ENCODE data around the gene HHLA2.

HHLA2 gene

GRCh38 chr3:108300103-108300849 is 3.9 kb downstream of the HHLA2 start:
- DNase-seq = no peak

- no peak for DNase-seq
These were observed 5.5 kb downstream of the HHLA2 start for GRCh38 chr3:108301695-108302404.

GRCh38 chr3:108302570-108302969 is 6.2 kb downstream of the HHLA2 start:
- no peak for DNase-seq

GRCh38 chr3:108305484-108306172 is 9.3 kb downstream of the HHLA2 start:
- DNase-seq = no peak

GRCh38 chr3:108311797-108312196 is 15.4 kb downstream of the HHLA2 start:
- no peak for DNase-seq

GRCh38 chr3:108312656-108313055 is 16.3 kb downstream of the HHLA2 start:
- no peak for DNase-seq

- DNase-seq = no peak
These were observed 19.5 kb downstream of the HHLA2 start for GRCh38 chr3:108315767-108316301.

GRCh38 chr3:108319428-108320082 is 23.2 kb downstream of the HHLA2 start:
- peak; percentile 45 for DNase-seq

- DNase-seq = no peak
These were observed 24.5 kb downstream of the HHLA2 start for GRCh38 chr3:108320746-108321350.

- no peak for DNase-seq
These were observed 26.0 kb downstream of the HHLA2 start for GRCh38 chr3:108322352-108322751.

GRCh38 chr3:108324177-108324576 is 27.8 kb downstream of the HHLA2 start:
- DNase-seq = no peak

GRCh38 chr3:108327168-108327567 is 30.8 kb downstream of the HHLA2 start:
- no peak for DNase-seq

- no peak for DNase-seq
These were observed 32.6 kb downstream of the HHLA2 start for GRCh38 chr3:108328821-108329486.

- no peak for DNase-seq
These were observed 33.2 kb downstream of the HHLA2 start for GRCh38 chr3:108329508-108329907.

- no peak for DNase-seq
These were observed 33.6 kb downstream of the HHLA2 start for GRCh38 chr3:108329947-108330346.

GRCh38 chr3:108331792-108332191 is 35.4 kb downstream of the HHLA2 start:
- DNase-seq = no peak

- no peak for DNase-seq
These were observed 37.6 kb downstream of the HHLA2 start for GRCh38 chr3:108333961-108334360.

- no peak for DNase-seq
These were observed 38.4 kb downstream of the HHLA2 start for GRCh38 chr3:108334701-108335100.

- no peak for DNase-seq
These were observed 42.7 kb downstream of the HHLA2 start for GRCh38 chr3:108338901-108339545.

GRCh38 chr3:108341911-108342310 is 45.6 kb downstream of the HHLA2 start:
- DNase-seq = no peak

- no peak for DNase-seq
These were observed 46.6 kb downstream of the HHLA2 start for GRCh38 chr3:108342837-108343486.

Data from NCI-H2107 (cell line).